Measurements from ENCODE around the gene MAGEA9. TPM values are rescaled to one million over a fixed set of nuclear protein-coding genes. Genes with fewer than 3 reads are reported as not detected.
"Not testable (repeated sequence)": the region's sequence is repeated elsewhere in the genome, so short reads cannot be mapped to it uniquely, and the experiment has no call there.

Gene MAGEA9
- total and polyA plus RNA-seq, 4 donors, result not detected

DNA sequence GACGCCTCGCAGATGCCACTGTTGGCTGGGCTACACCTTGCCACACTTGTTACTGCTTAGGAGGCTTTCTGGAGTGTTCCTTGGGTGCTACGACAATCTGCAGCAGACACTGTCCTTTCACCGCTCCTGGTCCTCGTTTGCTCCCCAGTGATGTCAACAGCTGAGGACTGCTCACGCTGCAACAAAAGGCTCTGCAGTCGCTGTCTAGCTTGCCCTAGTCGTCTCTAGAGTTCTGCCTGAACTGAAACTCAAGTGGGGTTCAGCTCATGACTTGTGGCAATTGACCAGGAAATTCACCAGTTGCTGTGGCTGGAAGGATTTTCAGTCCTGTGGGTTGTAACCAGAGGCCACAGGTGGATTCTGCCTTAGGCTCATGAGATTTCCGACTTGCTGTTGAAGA, 8.7 kb upstream of the MAGEA9 start:
- not testable (repeated sequence) for H3K9ac ChIP-seq (ENCODE audit: low read depth in 1 of 2, low read length in 2 of 2); H3K27me3 ChIP-seq (ENCODE audit: control insufficient read depth in 4 of 4, insufficient read depth in 4 of 4, low read length in 3 of 4); H3K4me3 ChIP-seq (ENCODE audit: low read depth in 1 of 3, low read length in 3 of 3); DNase-seq (ENCODE audit: low spot score); H3K36me3 ChIP-seq (ENCODE audit: control insufficient read depth in 4 of 4, insufficient read depth in 3 of 4, low read depth in 1 of 4, low read length in 3 of 4); H3K9me3 ChIP-seq (ENCODE audit: control insufficient read depth in 4 of 4, low read length in 3 of 4); H3K27ac ChIP-seq (ENCODE audit: low read depth in 1 of 2, low read length in 2 of 2); H3K4me1 ChIP-seq (ENCODE audit: control insufficient read depth in 4 of 4, insufficient read depth in 4 of 4, low read length in 3 of 4)
- WGBS, result no CpG with 5 or more reads among the region's 9 CpGs

GRCh38 chrX:149773768-149774167, 8.0 kb upstream of the MAGEA9 start, which contains the start of gene HSFX1:
TSS of gene HSFX1 (plus strand) at chrX:149774068. CDS start at chrX:149774682, 614 bp downstream.
- not testable (repeated sequence) for H3K27me3 ChIP-seq (ENCODE audit: control insufficient read depth in 4 of 4, insufficient read depth in 4 of 4, low read length in 3 of 4); H3K4me3 ChIP-seq (ENCODE audit: low read depth in 1 of 3, low read length in 3 of 3); H3K27ac ChIP-seq (ENCODE audit: low read depth in 1 of 2, low read length in 2 of 2); H3K9ac ChIP-seq (ENCODE audit: low read depth in 1 of 2, low read length in 2 of 2); H3K9me3 ChIP-seq (ENCODE audit: control insufficient read depth in 4 of 4, low read length in 3 of 4); DNase-seq (ENCODE audit: low spot score); H3K4me1 ChIP-seq (ENCODE audit: control insufficient read depth in 4 of 4, insufficient read depth in 4 of 4, low read length in 3 of 4); H3K36me3 ChIP-seq (ENCODE audit: control insufficient read depth in 4 of 4, insufficient read depth in 3 of 4, low read depth in 1 of 4, low read length in 3 of 4)
- WGBS, result no CpG with 5 or more reads among the region's 17 CpGs

GRCh38 chrX:149777999-149778398, 3.7 kb upstream of the MAGEA9 start:
- H3K27me3 ChIP-seq (ENCODE audit: control insufficient read depth in 4 of 4, insufficient read depth in 4 of 4, low read length in 3 of 4); H3K36me3 ChIP-seq (ENCODE audit: control insufficient read depth in 4 of 4, insufficient read depth in 3 of 4, low read depth in 1 of 4, low read length in 3 of 4); H3K4me3 ChIP-seq (ENCODE audit: low read depth in 1 of 3, low read length in 3 of 3); H3K9ac ChIP-seq (ENCODE audit: low read depth in 1 of 2, low read length in 2 of 2); H3K27ac ChIP-seq (ENCODE audit: low read depth in 1 of 2, low read length in 2 of 2); H3K9me3 ChIP-seq (ENCODE audit: control insufficient read depth in 4 of 4, low read length in 3 of 4); H3K4me1 ChIP-seq (ENCODE audit: control insufficient read depth in 4 of 4, insufficient read depth in 4 of 4, low read length in 3 of 4); DNase-seq (ENCODE audit: low spot score): not testable (repeated sequence)
- WGBS, result no CpG with 5 or more reads among the region's 7 CpGs

DNA sequence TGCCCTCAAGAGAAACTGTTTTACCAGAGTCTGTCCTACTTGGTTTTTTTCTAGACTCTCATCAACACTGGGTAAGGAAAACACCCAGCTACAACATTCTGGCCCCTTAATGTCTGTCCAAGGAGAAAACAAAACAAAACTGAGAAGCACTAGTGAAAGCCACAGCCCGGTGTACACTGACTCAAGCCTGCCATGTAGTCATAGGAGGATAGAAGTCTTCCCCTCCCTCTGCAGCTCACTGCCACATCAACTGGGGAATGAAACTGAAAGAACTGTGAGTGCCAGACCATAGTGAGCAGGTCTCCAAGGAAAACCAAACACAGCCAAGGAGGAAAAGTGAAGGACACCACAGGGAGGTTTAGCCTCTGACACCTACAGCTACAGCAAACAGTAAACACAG, 13.8 kb downstream of the MAGEA9 start:
- not testable (repeated sequence) for H3K36me3 ChIP-seq (ENCODE audit: control insufficient read depth in 4 of 4, insufficient read depth in 3 of 4, low read depth in 1 of 4, low read length in 3 of 4); H3K27me3 ChIP-seq (ENCODE audit: control insufficient read depth in 4 of 4, insufficient read depth in 4 of 4, low read length in 3 of 4); H3K4me1 ChIP-seq (ENCODE audit: control insufficient read depth in 4 of 4, insufficient read depth in 4 of 4, low read length in 3 of 4); H3K9me3 ChIP-seq (ENCODE audit: control insufficient read depth in 4 of 4, low read length in 3 of 4); DNase-seq (ENCODE audit: low spot score); H3K4me3 ChIP-seq (ENCODE audit: low read depth in 1 of 3, low read length in 3 of 3); H3K27ac ChIP-seq (ENCODE audit: low read depth in 1 of 2, low read length in 2 of 2); H3K9ac ChIP-seq (ENCODE audit: low read depth in 1 of 2, low read length in 2 of 2)
- no CpG with 5 or more reads among the region's 1 CpG for WGBS

- Histone ChIP-seq H3K27me3 (ENCODE audit: control insufficient read depth in 4 of 4, insufficient read depth in 4 of 4, low read length in 3 of 4) (no peaks in the 10 kb centered on the region), H3K4me1 (ENCODE audit: control insufficient read depth in 4 of 4, insufficient read depth in 4 of 4, low read length in 3 of 4) (no peaks in the 10 kb centered on the region), H3K4me3 (ENCODE audit: low read depth in 1 of 3, low read length in 3 of 3) (no peak overlapping the region), H3K36me3 (ENCODE audit: control insufficient read depth in 4 of 4, insufficient read depth in 3 of 4, low read depth in 1 of 4, low read length in 3 of 4) (no peaks in the 10 kb centered on the region), H3K27ac (ENCODE audit: low read depth in 1 of 2, low read length in 2 of 2) (no peak overlapping the region), H3K9ac (ENCODE audit: low read depth in 1 of 2, low read length in 2 of 2) (no peak overlapping the region), H3K9me3 (ENCODE audit: control insufficient read depth in 4 of 4, low read length in 3 of 4) (no peaks in the 10 kb centered on the region)
- no peak for DNase-seq (ENCODE audit: low spot score)
- 85% methylated on average over 6 of the region's 6 CpGs for WGBS
- TF ChIP-seq, protein P1, sequence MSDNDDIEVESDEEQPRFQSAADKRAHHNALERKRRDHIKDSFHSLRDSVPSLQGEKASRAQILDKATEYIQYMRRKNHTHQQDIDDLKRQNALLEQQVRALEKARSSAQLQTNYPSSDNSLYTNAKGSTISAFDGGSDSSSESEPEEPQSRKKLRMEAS (IDR thresholded peaks at IDR 0.05), result no peak
- TF ChIP-seq FOXA2 (IDR thresholded peaks at IDR 0.05) (no peak), NR2F2 (IDR thresholded peaks at IDR 0.05) (no peak), ATF3 (IDR thresholded peaks at IDR 0.05) (no peak), YY1 (IDR thresholded peaks at IDR 0.05) (no peak), REST (IDR thresholded peaks at IDR 0.05) (no peak), RXRA (IDR thresholded peaks at IDR 0.05) (no peak), ZBTB33 (IDR thresholded peaks at IDR 0.05) (no peak), RAD21 (IDR thresholded peaks at IDR 0.05) (no peak), SP1 (IDR thresholded peaks at IDR 0.05) (no peak)
- TF ChIP-seq, protein P2, sequence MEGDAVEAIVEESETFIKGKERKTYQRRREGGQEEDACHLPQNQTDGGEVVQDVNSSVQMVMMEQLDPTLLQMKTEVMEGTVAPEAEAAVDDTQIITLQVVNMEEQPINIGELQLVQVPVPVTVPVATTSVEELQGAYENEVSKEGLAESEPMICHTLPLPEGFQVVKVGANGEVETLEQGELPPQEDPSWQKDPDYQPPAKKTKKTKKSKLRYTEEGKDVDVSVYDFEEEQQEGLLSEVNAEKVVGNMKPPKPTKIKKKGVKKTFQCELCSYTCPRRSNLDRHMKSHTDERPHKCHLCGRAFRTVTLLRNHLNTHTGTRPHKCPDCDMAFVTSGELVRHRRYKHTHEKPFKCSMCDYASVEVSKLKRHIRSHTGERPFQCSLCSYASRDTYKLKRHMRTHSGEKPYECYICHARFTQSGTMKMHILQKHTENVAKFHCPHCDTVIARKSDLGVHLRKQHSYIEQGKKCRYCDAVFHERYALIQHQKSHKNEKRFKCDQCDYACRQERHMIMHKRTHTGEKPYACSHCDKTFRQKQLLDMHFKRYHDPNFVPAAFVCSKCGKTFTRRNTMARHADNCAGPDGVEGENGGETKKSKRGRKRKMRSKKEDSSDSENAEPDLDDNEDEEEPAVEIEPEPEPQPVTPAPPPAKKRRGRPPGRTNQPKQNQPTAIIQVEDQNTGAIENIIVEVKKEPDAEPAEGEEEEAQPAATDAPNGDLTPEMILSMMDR (IDR thresholded peaks at IDR 0.05; ENCODE audit: low read depth, low read length, missing input control), result no peak
Measured at GRCh38 chrX:149799095-149799714, 17.5 kb downstream of the MAGEA9 start.

Measured in liver (tissue), 9 donors.